Immature natural killer cell (primary cell): Measurements from ENCODE around the gene B3GALNT2. TPM values are rescaled to one million over a fixed set of nuclear protein-coding genes. Genes with fewer than 3 reads are reported as not detected.
A peak's percentile ranks its signal among the peaks of the same experiment; 100 is the strongest.
"Not testable (repeated sequence)": the region's sequence is repeated elsewhere in the genome, so short reads cannot be mapped to it uniquely, and the experiment has no call there.

Source experiments
- DNase-seq, 3 donors: peaks; one replicate each; pipeline ENCODE4 v3.0.0; 2022; ENCODE audit warnings: mixed read lengths in 1 of 3
- H3K27ac Mint-ChIP-seq, 6 donors: one replicate each; pipeline ENCODE4 v1.8.0; 2020; ENCODE audit warnings: mixed read lengths in 6 of 6, mild to moderate bottlenecking in 5 of 6, inconsistent platforms in 4 of 6, moderate library complexity in 3 of 6
- H3K27me3 Mint-ChIP-seq, 3 donors: one replicate each; pipeline ENCODE4 v1.8.0; 2020 to 2021; ENCODE audit warnings: low read depth in 3 of 3, mild to moderate bottlenecking in 3 of 3, mixed read lengths in 3 of 3, moderate library complexity in 3 of 3, inconsistent platforms in 1 of 3
- H3K36me3 Mint-ChIP-seq, 3 donors: one replicate each; pipeline ENCODE4 v1.8.0; 2020; ENCODE audit warnings: mixed read lengths in 3 of 3, inconsistent platforms in 2 of 3, mild to moderate bottlenecking in 2 of 3
- H3K4me1 Mint-ChIP-seq, 2 donors: one replicate each; pipeline ENCODE4 v1.8.0; 2020; ENCODE audit warnings: inconsistent platforms in 2 of 2, mild to moderate bottlenecking in 2 of 2, mixed read lengths in 2 of 2, moderate library complexity in 1 of 2
- H3K4me3 Mint-ChIP-seq, 5 donors: one replicate each; pipeline ENCODE4 v1.8.0; 2020; ENCODE audit warnings: mild to moderate bottlenecking in 5 of 5, mixed read lengths in 5 of 5, inconsistent platforms in 3 of 5, moderate library complexity in 3 of 5
- H3K9me3 Mint-ChIP-seq, 6 donors: one replicate each; pipeline ENCODE4 v1.8.0; 2020; ENCODE audit warnings: mild to moderate bottlenecking in 6 of 6, mixed read lengths in 6 of 6, inconsistent platforms in 4 of 6, moderate library complexity in 3 of 6
- polyA plus RNA-seq, 3 donors: library from polyadenylated mRNA; unstranded; fragments of 300-500 nt; fragmentation: Illumina TruSeq; gene quantifications; one replicate each; pipeline ENCODE4 v1.2.3, GENCODE V29; 2021

The B3GALNT2 gene
- polyA plus RNA-seq, 3 donors from 2014 or later = 4.0 to 5.2 (median 4.9) TPM

- H3K36me3 Mint-ChIP-seq, H3K27me3 Mint-ChIP-seq, H3K27ac Mint-ChIP-seq, H3K9me3 Mint-ChIP-seq, H3K4me3 Mint-ChIP-seq, DNase-seq: not testable (repeated sequence)
- peaks cover 13 to 14% of the 10 kb centered on the region in 2 donors for H3K4me1 Mint-ChIP-seq
Measured at GRCh38 chr1:235457856-235458255, 46.4 kb downstream of the B3GALNT2 start.

- DNase-seq = no peak
- no peaks in the 10 kb centered on the region for H3K4me1 Mint-ChIP-seq
- H3K27ac Mint-ChIP-seq = no peak overlapping the region
- peaks cover 0 to 3% (median 0%) of the 10 kb centered on the region in 3 donors for H3K36me3 Mint-ChIP-seq
- no peaks in the 10 kb centered on the region for H3K9me3 Mint-ChIP-seq
- no peaks in the 10 kb centered on the region for H3K27me3 Mint-ChIP-seq
- no peak overlapping the region for H3K4me3 Mint-ChIP-seq
Measured at GRCh38 chr1:235455823-235456222, 48.4 kb downstream of the B3GALNT2 start.

- no peak overlapping the region for H3K4me3 Mint-ChIP-seq
- H3K36me3 Mint-ChIP-seq = peaks cover 3 to 6% (median 5%) of the 10 kb centered on the region in 3 donors
- H3K27ac Mint-ChIP-seq = no peak overlapping the region
- no peak for DNase-seq
- no peaks in the 10 kb centered on the region for H3K27me3 Mint-ChIP-seq
- H3K9me3 Mint-ChIP-seq = no peaks in the 10 kb centered on the region
- H3K4me1 Mint-ChIP-seq = no peaks in the 10 kb centered on the region
Measured at GRCh38 chr1:235455097-235455496, 49.2 kb downstream of the B3GALNT2 start.

- H3K9me3 Mint-ChIP-seq = no peaks in the 10 kb centered on the region
- H3K4me3 Mint-ChIP-seq = no peak overlapping the region
- no peak overlapping the region for H3K27ac Mint-ChIP-seq
- H3K27me3 Mint-ChIP-seq = no peaks in the 10 kb centered on the region
- no peaks in the 10 kb centered on the region for H3K4me1 Mint-ChIP-seq
- peaks cover 4 to 14% (median 7%) of the 10 kb centered on the region in 3 donors for H3K36me3 Mint-ChIP-seq
- DNase-seq = no peak
Measured at GRCh38 chr1:235454021-235454420, 50.2 kb downstream of the B3GALNT2 start.

- H3K27ac Mint-ChIP-seq = peak overlapping the region in 1 of 6 donors; percentile 37
Measured at GRCh38 chr1:235450886-235451483, 53.3 kb downstream of the B3GALNT2 start.

GRCh38 chr1:235450433-235450832 is 53.8 kb downstream of the B3GALNT2 start:
- Mint-ChIP-seq H3K4me1 (no peaks in the 10 kb centered on the region), H3K4me3 (no peak overlapping the region), H3K27me3 (no peaks in the 10 kb centered on the region), H3K36me3 (peaks cover 4 to 23% (median 7%) of the 10 kb centered on the region in 3 donors), H3K9me3 (no peaks in the 10 kb centered on the region), H3K27ac (no peak overlapping the region)
- DNase-seq = no peak

More at GRCh38 chr1:235450886-235451483, 53.3 kb downstream of the B3GALNT2 start:
- Mint-ChIP-seq H3K9me3 (no peaks in the 10 kb centered on the region), H3K27me3 (no peaks in the 10 kb centered on the region), H3K4me1 (no peaks in the 10 kb centered on the region), H3K4me3 (no peak overlapping the region), H3K36me3 (peaks cover 4 to 18% (median 7%) of the 10 kb centered on the region in 3 donors)
- DNase-seq = no peak

- no peaks in the 10 kb centered on the region for H3K9me3 Mint-ChIP-seq
- no peaks in the 10 kb centered on the region for H3K27me3 Mint-ChIP-seq
- H3K4me3 Mint-ChIP-seq = no peak overlapping the region
- H3K27ac Mint-ChIP-seq = no peak overlapping the region
- peaks cover 10 to 38% (median 21%) of the 10 kb centered on the region in 3 donors for H3K36me3 Mint-ChIP-seq
- no peaks in the 10 kb centered on the region for H3K4me1 Mint-ChIP-seq
- DNase-seq = no peak
Measured at GRCh38 chr1:235448616-235449015, 55.6 kb downstream of the B3GALNT2 start.

GRCh38 chr1:235442788-235443429 is 61.3 kb downstream of the B3GALNT2 start:
- no peaks in the 10 kb centered on the region for H3K4me1 Mint-ChIP-seq
- no peak for DNase-seq
- no peaks in the 10 kb centered on the region for H3K27me3 Mint-ChIP-seq
- H3K4me3 Mint-ChIP-seq = no peak overlapping the region
- H3K27ac Mint-ChIP-seq = peak overlapping the region in 1 of 6 donors; percentile 12
- H3K9me3 Mint-ChIP-seq = no peaks in the 10 kb centered on the region
- H3K36me3 Mint-ChIP-seq = peaks cover 24 to 55% (median 39%) of the 10 kb centered on the region in 3 donors

- peaks cover 27 to 60% (median 43%) of the 10 kb centered on the region in 3 donors for H3K36me3 Mint-ChIP-seq
- no peaks in the 10 kb centered on the region for H3K4me1 Mint-ChIP-seq
- H3K4me3 Mint-ChIP-seq = no peak overlapping the region
- peaks cover 0 to 1% (median 0%) of the 10 kb centered on the region in 3 donors for H3K27me3 Mint-ChIP-seq
- DNase-seq = no peak
- peak overlapping the region in 1 of 6 donors; percentile 65 for H3K27ac Mint-ChIP-seq
- no peaks in the 10 kb centered on the region for H3K9me3 Mint-ChIP-seq
Measured at GRCh38 chr1:235441159-235441685, 63.0 kb downstream of the B3GALNT2 start.

GRCh38 chr1:235434001-235434400 is 70.3 kb downstream of the B3GALNT2 start:
- Mint-ChIP-seq H3K9me3 (no peaks in the 10 kb centered on the region), H3K27ac (no peak overlapping the region), H3K36me3 (peaks cover 10 to 27% (median 14%) of the 10 kb centered on the region in 3 donors), H3K4me1 (no peaks in the 10 kb centered on the region), H3K27me3 (peaks cover 0 to 1% (median 0%) of the 10 kb centered on the region in 3 donors), H3K4me3 (no peak overlapping the region)
- no peak for DNase-seq

- H3K4me1 Mint-ChIP-seq = peaks cover 1 to 5% of the 10 kb centered on the region in 2 donors
- H3K4me3 Mint-ChIP-seq = no peak overlapping the region
- no peak overlapping the region for H3K27ac Mint-ChIP-seq
- H3K36me3 Mint-ChIP-seq = peaks cover 0 to 12% (median 7%) of the 10 kb centered on the region in 3 donors
- peaks cover 0 to under 1% (median 0%) of the 10 kb centered on the region in 3 donors for H3K27me3 Mint-ChIP-seq
- no peak for DNase-seq
- H3K9me3 Mint-ChIP-seq = no peaks in the 10 kb centered on the region
Measured at GRCh38 chr1:235430991-235431390, 73.3 kb downstream of the B3GALNT2 start.

GRCh38 chr1:235429143-235429542 is 75.1 kb downstream of the B3GALNT2 start:
- Mint-ChIP-seq H3K9me3 (no peaks in the 10 kb centered on the region), H3K36me3 (peaks cover 0 to 10% (median 6%) of the 10 kb centered on the region in 3 donors), H3K4me1 (peaks cover 8 to 18% of the 10 kb centered on the region in 2 donors), H3K27me3 (peaks cover 0 to 2% (median 0%) of the 10 kb centered on the region in 3 donors), H3K4me3 (no peak overlapping the region), H3K27ac (peak overlapping the region in 1 of 6 donors; percentile 21)
- no peak for DNase-seq

GRCh38 chr1:235427447-235427846 is 76.8 kb downstream of the B3GALNT2 start:
- H3K9me3 Mint-ChIP-seq = no peaks in the 10 kb centered on the region
- peaks cover 0 to 7% (median 6%) of the 10 kb centered on the region in 3 donors for H3K36me3 Mint-ChIP-seq
- H3K4me3 Mint-ChIP-seq = no peak overlapping the region
- DNase-seq = no peak
- peaks cover 24 to 34% of the 10 kb centered on the region in 2 donors for H3K4me1 Mint-ChIP-seq
- H3K27ac Mint-ChIP-seq = no peak overlapping the region
- peaks cover 0 to 4% (median 0%) of the 10 kb centered on the region in 3 donors for H3K27me3 Mint-ChIP-seq

GRCh38 chr1:235426680-235427079 is 77.6 kb downstream of the B3GALNT2 start:
- peak overlapping the region in 1 of 6 donors; percentile 13 for H3K27ac Mint-ChIP-seq
- H3K36me3 Mint-ChIP-seq = peaks cover 0 to 7% (median 6%) of the 10 kb centered on the region in 3 donors
- DNase-seq = no peak
- no peaks in the 10 kb centered on the region for H3K9me3 Mint-ChIP-seq
- H3K27me3 Mint-ChIP-seq = peaks cover 0 to 4% (median 0%) of the 10 kb centered on the region in 3 donors
- H3K4me3 Mint-ChIP-seq = no peak overlapping the region
- peaks cover 27 to 34% of the 10 kb centered on the region in 2 donors for H3K4me1 Mint-ChIP-seq
